T-helper 1 cell treated with Interleukin-12 subunit alpha and Interleukin-12 subunit beta and Interleukin-4 antibody, amounts not matched to agents 30 μg/mL and 1 μg/mL, for 36 hours (primary cell): ENCODE results near the gene TAOK2.
"Not testable (repeated sequence)": the region's sequence is repeated elsewhere in the genome, so short reads cannot be mapped to it uniquely, and the experiment has no call there.

ENCODE experiments used
- H3K27ac Mint-ChIP-seq: one replicate; pipeline ENCODE4 v1.8.0; 2021; ENCODE audit warnings: mild to moderate bottlenecking, mixed read lengths
- H3K27me3 Mint-ChIP-seq: one replicate; pipeline ENCODE4 v1.8.0; 2021; ENCODE audit warnings: low read depth, mixed read lengths
- H3K36me3 Mint-ChIP-seq: one replicate; pipeline ENCODE4 v1.8.0; 2021; ENCODE audit warnings: low read depth, mixed read lengths
- H3K4me1 Mint-ChIP-seq: one replicate; pipeline ENCODE4 v1.8.0; 2021; ENCODE audit warnings: low read depth, mixed read lengths
- H3K4me3 Mint-ChIP-seq: one replicate; pipeline ENCODE4 v1.8.0; 2021; ENCODE audit warnings: mild to moderate bottlenecking, moderate library complexity, mixed read lengths
- H3K9me3 Mint-ChIP-seq: one replicate; pipeline ENCODE4 v1.8.0; 2021; ENCODE audit warnings: mixed read lengths

TAOK2 gene

DNA sequence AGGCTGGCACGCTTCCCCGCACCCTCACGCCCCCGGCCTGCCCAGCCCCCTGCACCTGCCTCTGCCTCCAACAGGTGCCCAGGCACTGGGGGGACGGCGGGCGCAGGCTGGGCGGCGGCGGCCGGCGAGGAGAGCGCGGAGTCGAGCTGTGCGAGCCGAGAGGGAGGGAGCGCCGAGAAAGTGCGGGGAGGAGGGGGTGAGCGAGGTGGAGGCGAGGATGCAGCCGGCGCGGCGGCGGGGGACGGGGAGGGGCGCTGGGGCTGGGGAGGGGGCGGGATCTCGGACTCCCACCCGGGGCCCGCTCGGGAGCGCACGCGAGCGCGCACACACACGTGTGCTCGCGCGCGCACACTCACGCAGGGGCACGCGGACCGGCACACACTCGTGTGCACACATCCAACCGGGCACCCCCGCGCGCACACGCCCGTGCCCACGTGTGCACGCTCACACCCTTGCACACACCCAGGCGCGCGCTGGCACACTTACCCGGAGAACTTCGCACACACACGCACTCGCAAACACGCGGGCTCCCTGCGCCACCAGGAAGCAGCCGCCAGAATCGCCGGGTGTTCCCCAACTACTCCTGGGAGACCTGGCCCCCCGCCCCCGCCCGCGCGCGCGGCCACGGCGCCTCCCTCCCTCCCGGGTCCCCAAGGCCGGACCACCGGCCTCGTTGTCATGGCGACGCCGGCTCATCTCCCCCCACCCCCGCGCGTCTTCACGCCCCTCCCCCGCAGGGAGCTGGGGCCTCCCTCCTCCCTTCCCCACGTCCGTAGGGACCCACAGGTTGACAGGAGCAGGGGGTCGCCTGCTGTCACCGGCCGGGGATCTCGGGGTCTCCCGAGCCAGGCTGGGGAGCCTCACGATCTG is 37.4 kb downstream of the TAOK2 start, which contains the start of gene DOC2A:
Gene DOC2A (minus strand): TSS at position 184 of the 870 bp plus-strand sequence. CDS start 805 bp downstream, outside the sequence.
- Mint-ChIP-seq H3K27ac (no peak within 1 kb of the TSS), H3K27me3 (peaks cover 46% of the 10 kb centered on the region), H3K4me3 (peak within 1 kb of the TSS; percentile 85)

DNA sequence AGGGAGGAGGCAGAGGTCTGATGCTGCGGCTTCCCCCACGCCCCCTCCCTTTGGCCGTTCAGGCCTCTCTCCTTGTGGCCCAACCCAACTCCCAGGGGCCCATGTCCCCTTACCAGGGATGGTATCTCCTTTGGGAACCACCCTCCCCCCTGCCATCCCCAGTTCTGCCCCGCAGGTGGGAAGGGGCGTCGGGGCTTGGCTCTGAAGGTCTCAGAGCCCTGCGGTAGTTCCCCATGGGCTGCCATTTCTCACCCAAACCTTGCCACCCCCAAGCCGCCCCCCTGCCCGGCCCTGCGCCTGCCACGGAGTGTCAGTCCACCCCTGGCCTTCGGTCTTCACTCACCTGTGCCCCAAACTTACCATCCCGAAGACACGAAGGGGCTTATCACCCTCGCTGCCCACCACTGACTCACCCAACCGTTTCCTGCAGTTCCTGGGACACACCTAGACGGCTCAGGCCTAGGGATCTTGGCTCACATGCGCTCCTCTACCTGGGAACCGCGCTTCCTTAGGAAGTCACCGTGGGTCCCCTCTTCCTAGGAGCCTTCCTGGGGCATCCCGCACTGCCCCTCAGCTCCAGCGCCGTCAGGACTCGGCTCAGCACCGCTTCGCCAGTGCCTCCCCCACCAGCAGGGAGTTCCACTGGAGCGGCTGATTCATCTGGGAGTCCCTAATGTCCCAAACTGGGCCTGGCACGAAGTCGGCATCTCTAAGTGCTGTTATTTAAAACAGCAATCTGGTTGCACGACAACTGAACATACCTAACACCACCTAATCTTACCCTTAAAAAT is 38.2 kb downstream of the TAOK2 start:
- H3K27me3 Mint-ChIP-seq = peaks cover 51% of the 10 kb centered on the region
- H3K27ac Mint-ChIP-seq = no peak overlapping the region

More for the DNA sequence above, 37.4 kb downstream of the TAOK2 start, which contains the start of gene DOC2A:
- Mint-ChIP-seq H3K36me3 (peaks cover 1% of the 10 kb centered on the region), H3K4me1 (peaks cover 2% of the 10 kb centered on the region), H3K9me3 (no peaks in the 10 kb centered on the region)

DNA sequence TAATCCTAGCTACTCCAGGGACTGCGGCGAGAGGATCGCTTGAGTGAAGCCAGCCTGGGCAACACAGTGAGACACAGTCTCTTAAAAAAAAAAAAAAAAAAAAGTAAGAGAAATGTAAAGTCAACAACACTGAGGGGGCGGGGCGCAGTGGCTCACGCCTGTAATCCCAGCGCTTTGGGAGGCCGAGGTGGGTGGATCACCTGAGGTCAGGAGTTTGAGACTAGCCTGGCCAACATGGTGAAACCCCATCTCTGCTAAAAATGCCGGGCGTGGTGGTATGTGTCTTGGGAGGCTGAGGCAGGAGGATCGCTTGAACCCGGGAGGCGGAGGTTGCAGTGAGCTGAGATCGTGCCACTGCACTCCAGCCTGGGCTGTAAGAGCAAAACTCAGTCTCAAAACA is 38.9 kb downstream of the TAOK2 start:
- not testable (repeated sequence) for H3K4me3 Mint-ChIP-seq, H3K27ac Mint-ChIP-seq

More for the DNA sequence above, 38.2 kb downstream of the TAOK2 start:
- H3K4me3 Mint-ChIP-seq = peak overlapping the region; percentile 85
- H3K9me3 Mint-ChIP-seq = no peaks in the 10 kb centered on the region
- H3K36me3 Mint-ChIP-seq = peaks cover 1% of the 10 kb centered on the region
- H3K4me1 Mint-ChIP-seq = peaks cover 2% of the 10 kb centered on the region

DNA sequence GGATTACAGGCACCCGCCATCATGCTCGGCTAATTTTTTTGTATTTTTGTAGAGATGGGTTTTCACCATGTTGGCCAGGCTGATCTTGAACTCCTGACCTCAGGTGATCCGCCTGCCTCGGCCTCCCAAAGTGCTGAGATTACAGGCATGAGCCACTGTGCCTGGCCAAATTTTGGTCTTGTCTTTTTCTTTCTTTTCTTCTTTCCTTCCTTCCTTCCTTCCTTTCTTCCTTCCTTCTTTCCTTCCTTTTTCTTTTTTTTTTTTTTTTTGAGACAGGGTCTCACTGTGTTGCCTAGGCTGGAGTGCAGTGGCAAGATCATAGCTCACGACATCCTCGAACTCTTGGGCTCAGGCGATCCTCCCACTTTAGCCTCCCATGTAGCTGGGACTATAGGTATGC is 41.8 kb downstream of the TAOK2 start:
- not testable (repeated sequence) for H3K36me3 Mint-ChIP-seq, H3K4me1 Mint-ChIP-seq, H3K4me3 Mint-ChIP-seq, H3K9me3 Mint-ChIP-seq, H3K27ac Mint-ChIP-seq
- H3K27me3 Mint-ChIP-seq = peaks cover 50% of the 10 kb centered on the region

More for the DNA sequence above, 38.9 kb downstream of the TAOK2 start:
- peaks cover 55% of the 10 kb centered on the region for H3K27me3 Mint-ChIP-seq
- not testable (repeated sequence) for H3K36me3 Mint-ChIP-seq, H3K9me3 Mint-ChIP-seq, H3K4me1 Mint-ChIP-seq

DNA sequence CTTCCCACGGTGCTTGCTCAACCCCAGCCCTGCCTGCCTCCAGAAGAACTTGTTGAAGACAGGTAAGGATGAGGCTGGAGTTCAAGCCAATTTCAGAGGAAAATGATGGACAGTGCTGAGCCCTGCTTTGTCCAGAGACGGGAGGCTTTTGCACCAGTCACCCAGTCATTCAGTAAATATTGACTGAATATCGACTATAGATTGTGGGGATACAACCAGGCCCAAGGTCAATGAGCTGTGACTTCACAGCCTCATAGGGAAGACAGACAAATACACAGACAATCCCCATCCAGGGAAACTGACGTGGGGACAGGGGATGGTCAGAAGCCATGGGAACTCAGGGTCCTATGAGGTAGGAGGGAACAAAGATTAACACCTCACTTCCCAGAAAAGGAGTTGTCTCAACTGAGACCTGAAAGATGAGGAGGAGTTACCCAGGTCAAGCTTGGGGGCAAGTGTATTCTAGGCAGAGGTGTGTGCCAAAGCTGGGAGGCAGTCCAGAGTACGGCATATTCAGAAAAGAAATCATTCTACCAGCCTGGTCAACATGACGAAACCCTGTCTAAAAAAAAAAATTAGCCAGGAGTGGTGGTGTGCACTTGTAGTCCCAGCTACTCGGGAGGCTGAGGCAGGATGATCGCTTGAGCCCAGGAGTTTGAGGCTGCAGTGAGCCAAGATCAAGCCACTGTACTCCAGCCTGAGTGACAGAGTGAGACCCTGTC is 43.0 kb downstream of the TAOK2 start:
- Mint-ChIP-seq H3K9me3 (no peaks in the 10 kb centered on the region), H3K27ac (no peak overlapping the region), H3K27me3 (peaks cover 55% of the 10 kb centered on the region), H3K4me3 (no peak overlapping the region), H3K36me3 (peaks cover 1% of the 10 kb centered on the region), H3K4me1 (peaks cover 8% of the 10 kb centered on the region)

DNA sequence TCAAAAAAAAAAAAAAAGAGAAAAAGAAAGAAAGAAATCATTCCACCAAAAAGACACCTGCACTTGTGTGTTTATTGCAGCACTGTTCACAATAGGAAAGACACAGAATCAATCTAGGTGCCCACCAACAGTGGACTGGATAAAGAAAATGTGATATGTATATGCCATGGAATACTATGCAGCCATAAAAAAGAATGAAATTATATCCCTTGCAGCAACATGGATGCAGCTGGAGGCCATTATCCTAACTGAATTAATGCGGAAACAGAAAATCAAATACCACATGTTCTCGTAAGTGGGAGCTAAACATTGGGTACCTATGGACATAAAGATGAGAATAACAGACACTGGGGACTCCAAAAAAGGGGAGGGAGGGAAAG is 43.6 kb downstream of the TAOK2 start:
- Mint-ChIP-seq H3K4me1 (peaks cover 5% of the 10 kb centered on the region), H3K36me3 (no peaks in the 10 kb centered on the region), H3K27me3 (peaks cover 49% of the 10 kb centered on the region), H3K27ac (no peak overlapping the region), H3K9me3 (no peaks in the 10 kb centered on the region), H3K4me3 (no peak overlapping the region)

DNA sequence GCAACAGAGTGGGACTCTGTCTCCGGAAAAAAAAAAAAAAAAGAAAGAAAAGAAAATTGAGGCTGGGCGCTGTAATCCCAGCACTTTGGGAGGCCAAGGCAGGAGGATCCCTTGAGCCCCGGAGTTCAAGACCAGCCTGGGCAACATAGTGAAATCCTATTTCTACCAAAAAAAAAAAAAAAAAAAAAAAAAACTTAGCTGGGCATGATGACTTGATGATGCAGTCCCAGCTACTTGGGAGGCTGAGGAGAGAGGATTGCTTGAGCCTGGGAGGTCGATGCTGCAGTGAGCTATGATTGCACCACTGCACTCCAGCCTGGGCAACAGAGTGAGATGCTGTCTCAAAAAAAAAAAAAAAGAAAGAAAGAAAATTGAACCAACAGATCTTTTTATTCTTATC is 44.3 kb downstream of the TAOK2 start:
- H3K27ac Mint-ChIP-seq, H3K4me1 Mint-ChIP-seq: not testable (repeated sequence)

DNA sequence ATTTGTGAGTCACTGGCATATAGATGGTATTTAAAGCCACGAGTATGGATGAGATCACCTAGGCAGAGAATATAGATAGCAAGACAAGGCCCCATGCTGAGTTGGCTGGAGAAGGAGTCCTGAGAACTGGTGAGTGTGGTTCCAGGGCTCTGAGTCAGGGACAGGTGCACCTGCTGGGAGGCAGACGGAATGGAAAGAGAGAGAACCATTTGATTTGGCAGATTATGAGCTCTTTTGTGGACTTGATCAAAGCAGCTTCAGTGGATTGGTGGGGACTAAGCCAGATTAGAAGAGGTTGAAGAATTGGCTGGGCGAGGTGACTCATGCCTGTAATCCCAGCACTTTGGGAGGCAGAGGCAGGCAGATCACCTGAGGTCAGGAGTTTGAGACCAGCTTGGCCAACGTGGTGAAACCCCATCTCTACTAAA is 45.1 kb downstream of the TAOK2 start:
- Mint-ChIP-seq H3K4me1 (peaks cover 5% of the 10 kb centered on the region), H3K4me3 (no peak overlapping the region)

More for the DNA sequence above, 44.3 kb downstream of the TAOK2 start:
- not testable (repeated sequence) for H3K9me3 Mint-ChIP-seq, H3K36me3 Mint-ChIP-seq, H3K4me3 Mint-ChIP-seq
- peaks cover 43% of the 10 kb centered on the region for H3K27me3 Mint-ChIP-seq

DNA sequence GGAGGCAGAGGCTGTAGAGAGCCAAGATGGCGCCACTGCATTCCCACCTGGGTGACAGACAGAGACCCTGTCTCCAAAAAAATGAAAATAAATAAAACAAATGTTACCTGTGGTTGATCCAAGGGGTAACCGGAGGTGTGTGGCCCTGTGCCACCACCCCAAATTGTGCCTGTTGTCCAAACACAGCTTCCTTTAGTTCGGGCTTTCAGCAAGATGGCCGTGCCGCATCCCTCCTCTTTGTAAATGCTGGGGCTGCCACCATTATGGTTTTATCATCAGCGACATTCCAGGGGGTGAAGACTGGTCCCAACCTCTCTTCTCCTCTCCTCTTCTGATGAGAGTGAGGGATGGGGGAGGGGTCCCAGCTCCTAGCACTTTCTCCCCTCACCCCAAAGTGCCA is 49.2 kb downstream of the TAOK2 start, which contains the start of gene C16orf92:
Gene C16orf92 (plus strand): TSS at position 312 of the 400 bp plus-strand sequence. CDS start 143 bp downstream, outside the sequence.
- Mint-ChIP-seq H3K27me3 (peaks cover 39% of the 10 kb centered on the region), H3K27ac (no peak within 1 kb of the TSS), H3K36me3 (no peaks in the 10 kb centered on the region), H3K4me1 (peaks cover 7% of the 10 kb centered on the region), H3K9me3 (no peaks in the 10 kb centered on the region), H3K4me3 (no peak within 1 kb of the TSS)

More for the DNA sequence above, 45.1 kb downstream of the TAOK2 start:
- H3K27ac Mint-ChIP-seq = no peak overlapping the region
- no peaks in the 10 kb centered on the region for H3K9me3 Mint-ChIP-seq
- H3K36me3 Mint-ChIP-seq = no peaks in the 10 kb centered on the region
- peaks cover 42% of the 10 kb centered on the region for H3K27me3 Mint-ChIP-seq

DNA sequence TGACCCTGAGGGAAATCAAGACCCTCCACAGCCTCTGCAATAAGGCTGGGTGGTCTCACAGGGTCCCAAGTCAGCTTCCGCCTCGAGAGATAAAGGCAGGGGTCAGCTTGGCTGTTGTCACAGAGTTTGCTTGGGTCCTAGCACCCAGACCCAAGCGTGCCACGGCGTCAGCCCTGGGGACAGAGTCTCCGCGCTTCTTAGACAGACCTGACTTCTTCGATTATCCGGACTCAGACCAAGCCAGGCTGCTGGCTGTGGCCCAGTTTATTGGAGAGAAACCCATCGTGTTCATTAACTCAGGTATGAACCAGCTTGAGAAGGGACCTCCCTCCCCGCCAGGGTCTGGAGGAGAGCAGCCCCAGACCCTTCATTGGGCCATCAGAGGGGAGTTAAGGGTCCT is 49.9 kb downstream of the TAOK2 start:
- H3K9me3 Mint-ChIP-seq = no peaks in the 10 kb centered on the region
- H3K27ac Mint-ChIP-seq = no peak overlapping the region
- peaks cover 7% of the 10 kb centered on the region for H3K4me1 Mint-ChIP-seq
- no peak overlapping the region for H3K4me3 Mint-ChIP-seq
- H3K27me3 Mint-ChIP-seq = peaks cover 41% of the 10 kb centered on the region
- no peaks in the 10 kb centered on the region for H3K36me3 Mint-ChIP-seq

DNA sequence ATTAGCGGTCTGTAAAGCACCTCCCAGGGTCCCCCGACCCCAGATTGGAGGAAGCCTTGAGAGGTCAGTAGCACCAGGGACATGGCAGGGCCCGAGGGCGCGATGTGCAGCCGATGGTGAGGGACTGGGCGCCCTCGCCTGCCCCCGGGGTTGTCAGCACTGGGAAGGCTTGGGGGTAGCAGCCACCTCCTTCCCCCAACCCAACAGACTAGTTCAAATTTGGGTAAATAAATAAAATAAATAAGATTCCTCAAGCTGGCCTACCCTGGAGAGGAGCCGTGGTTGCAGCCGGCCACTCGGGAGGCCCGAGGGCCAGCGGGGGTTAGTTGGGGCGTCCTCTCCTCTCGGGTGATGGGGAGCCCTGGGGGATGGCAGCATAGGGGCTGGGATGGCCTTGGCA is 50.8 kb downstream of the TAOK2 start:
- no peaks in the 10 kb centered on the region for H3K9me3 Mint-ChIP-seq
- no peak overlapping the region for H3K27ac Mint-ChIP-seq
- peaks cover 40% of the 10 kb centered on the region for H3K27me3 Mint-ChIP-seq
- no peak overlapping the region for H3K4me3 Mint-ChIP-seq
- H3K4me1 Mint-ChIP-seq = peaks cover 7% of the 10 kb centered on the region
- no peaks in the 10 kb centered on the region for H3K36me3 Mint-ChIP-seq

DNA sequence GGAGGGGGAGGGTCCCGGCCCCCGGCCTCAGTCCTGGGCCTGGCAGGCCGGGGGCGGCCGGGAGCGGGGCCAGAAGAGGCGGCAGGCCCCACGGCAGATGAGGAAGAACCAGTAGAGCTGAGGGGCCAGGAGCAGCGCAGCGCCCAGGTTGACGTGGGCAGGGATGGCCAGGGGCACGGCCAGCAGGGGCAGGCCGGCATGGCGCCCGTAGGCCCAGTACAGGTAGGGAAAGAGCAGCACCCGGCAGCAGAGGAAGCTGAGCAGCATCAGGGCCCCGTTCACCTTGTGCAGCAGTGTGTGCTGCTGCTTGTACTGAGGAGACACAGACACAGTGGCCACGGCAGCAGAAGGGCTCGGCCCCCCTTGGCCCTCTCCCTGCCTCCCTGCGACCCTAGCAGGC is 51.5 kb downstream of the TAOK2 start:
- H3K36me3 Mint-ChIP-seq = no peaks in the 10 kb centered on the region
- H3K4me1 Mint-ChIP-seq = peaks cover 7% of the 10 kb centered on the region
- no peaks in the 10 kb centered on the region for H3K9me3 Mint-ChIP-seq
- H3K4me3 Mint-ChIP-seq = no peak overlapping the region
- H3K27ac Mint-ChIP-seq = no peak overlapping the region
- peaks cover 47% of the 10 kb centered on the region for H3K27me3 Mint-ChIP-seq

DNA sequence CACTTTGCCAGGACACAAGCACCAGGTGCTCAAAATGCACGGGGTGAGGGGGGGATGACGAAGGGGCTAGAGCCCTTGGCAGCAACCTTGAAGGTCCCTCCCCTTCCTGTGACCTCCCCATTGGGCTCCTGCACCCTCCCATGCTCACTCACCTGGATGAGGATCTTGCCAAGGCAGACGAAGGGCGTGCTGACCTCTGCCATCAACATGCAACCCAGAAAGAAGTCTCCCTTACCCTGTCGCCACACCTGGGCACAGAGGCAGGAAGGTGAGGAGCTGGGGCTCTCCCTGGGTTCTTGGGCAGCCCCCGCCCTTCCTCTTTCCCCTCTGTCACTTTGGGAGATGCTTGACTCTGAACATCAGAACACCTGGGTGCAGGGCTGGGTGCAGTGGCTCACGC is 51.9 kb downstream of the TAOK2 start:
- peaks cover 46% of the 10 kb centered on the region for H3K27me3 Mint-ChIP-seq
- peaks cover 8% of the 10 kb centered on the region for H3K4me1 Mint-ChIP-seq

DNA sequence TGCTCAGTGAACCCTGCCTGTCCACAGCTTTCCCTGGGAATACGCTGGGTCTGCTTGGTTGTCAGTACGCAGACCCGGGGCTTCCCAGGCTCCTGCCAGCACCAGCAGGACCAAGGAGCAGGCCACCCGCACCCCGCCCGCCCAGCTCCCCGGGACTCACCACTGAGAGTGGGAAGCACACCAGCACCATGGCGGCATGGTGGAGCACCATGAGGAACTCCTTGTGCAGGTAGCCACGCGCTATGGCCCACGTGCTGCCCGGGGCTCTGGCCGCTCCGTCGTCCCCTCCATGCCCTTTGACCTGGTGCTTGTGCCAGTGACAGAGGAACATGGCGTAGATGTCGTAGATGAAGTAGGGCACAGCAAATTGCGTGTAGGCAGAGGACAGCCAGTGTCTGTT is 52.8 kb downstream of the TAOK2 start:
- H3K36me3 Mint-ChIP-seq = no peaks in the 10 kb centered on the region
- H3K9me3 Mint-ChIP-seq = no peaks in the 10 kb centered on the region
- peaks cover 40% of the 10 kb centered on the region for H3K27me3 Mint-ChIP-seq
- peaks cover 3% of the 10 kb centered on the region for H3K4me1 Mint-ChIP-seq
- H3K4me3 Mint-ChIP-seq = no peak overlapping the region
- no peak overlapping the region for H3K27ac Mint-ChIP-seq

More for the DNA sequence above, 51.9 kb downstream of the TAOK2 start:
- Mint-ChIP-seq H3K36me3 (no peaks in the 10 kb centered on the region), H3K4me3 (no peak overlapping the region), H3K9me3 (no peaks in the 10 kb centered on the region), H3K27ac (no peak overlapping the region)
